Activated CD4-positive, alpha-beta T cell treated with anti-CD3 and anti-CD28 coated beads, Interleukin-2, Interleukin-6, amounts not matched to agents 100 ng/mL and 50 ng/mL, durations not matched to agents 16 hours and 8 hours (primary cell): ENCODE measurements around the gene PRKCE.
A peak's percentile ranks its signal among the peaks of the same experiment; 100 is the strongest.

Source experiments
- DNase-seq: peaks from one replicate; pipeline ENCODE4 v3.0.0-alpha.2; 2020

PRKCE gene

DNA sequence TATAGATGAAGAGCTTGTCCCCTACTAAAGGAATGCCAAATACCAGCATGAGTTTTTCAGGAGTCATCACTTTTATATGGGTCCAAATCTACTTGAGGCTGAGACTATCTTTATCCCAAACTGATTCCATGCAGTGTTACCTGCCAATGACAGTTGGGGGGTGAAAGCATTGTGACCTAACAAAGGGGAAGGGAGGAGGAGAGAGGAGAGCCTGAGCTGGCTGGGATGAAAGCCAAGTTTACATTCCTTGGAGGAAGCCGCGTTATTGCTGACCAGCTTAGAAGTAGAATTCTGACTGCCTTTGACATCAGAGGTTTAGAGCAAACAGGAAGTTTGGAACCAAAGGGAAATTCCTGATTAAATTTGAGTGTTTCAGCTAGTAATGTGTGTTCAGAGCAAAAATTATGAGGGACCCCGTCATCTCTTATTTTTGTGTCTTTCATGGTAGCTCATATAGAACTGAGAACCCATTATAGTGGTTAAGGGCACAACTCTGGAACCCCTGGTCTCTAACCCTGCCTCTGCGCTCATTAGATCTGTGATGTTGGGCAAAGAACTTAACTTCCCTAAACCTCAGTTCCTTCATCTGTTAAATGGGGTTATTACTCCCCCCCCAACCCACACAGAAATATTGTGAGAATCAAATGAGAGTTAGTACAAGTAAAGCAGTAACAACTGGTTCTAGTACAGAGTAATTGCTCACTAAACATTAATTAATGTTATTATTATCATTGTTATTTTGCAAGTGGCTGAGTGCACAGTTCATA lies 446.4 kb downstream of the PRKCE start:
- DNase-seq = no peak

DNA sequence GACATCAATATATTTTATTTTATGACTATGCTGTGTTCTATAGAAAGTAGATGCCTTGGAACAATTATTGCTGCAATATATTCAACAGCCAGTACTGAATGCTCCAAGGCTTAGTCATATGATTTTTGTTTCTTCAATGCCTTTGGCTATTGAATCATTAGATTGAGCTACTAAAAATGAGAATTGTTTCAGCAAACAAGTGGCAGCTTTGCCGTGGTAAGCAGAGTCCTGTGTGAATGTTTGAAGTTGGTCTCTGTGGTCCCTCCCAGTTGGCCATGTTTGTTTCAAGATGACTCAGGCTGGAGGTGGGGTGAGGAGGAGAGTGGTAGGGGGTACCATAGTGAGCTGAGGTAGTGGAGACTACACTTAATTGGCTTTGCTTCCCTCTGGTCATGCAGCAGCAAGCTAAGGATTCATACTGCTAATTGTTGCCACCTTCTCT lies 447.2 kb downstream of the PRKCE start:
- peak; percentile 73 for DNase-seq

DNA sequence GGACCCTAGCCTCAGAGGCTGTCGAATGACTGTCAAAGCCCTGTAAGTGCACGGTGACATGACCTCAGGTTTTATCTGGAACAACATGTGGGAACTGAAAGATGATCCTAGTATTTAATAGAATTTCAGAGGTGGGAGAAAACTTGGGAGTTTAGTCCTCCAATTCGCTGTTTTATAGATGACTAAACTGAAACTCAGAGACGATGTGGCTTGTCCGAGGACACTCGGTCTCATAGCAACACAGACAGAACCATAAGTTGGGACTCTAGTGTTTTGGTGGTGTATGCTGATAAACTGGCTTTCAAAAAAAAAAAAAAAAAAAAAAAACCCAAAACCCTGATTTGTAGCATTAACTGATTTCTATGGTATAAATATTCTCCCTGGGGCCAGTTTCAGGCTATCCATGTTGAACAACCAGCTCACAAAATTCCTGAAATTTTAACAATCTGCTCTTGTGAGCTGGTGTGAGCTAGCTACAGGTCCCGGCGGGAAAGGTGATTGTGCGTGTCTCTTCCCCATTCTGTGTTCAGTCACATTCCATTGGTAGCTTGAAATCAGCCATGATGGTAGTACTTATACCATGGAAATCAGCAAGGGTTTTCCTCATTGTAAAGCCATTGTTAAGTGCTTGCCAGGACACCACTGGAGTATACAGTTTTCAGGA lies 450.2 kb downstream of the PRKCE start:
- DNase-seq = no peak

DNA sequence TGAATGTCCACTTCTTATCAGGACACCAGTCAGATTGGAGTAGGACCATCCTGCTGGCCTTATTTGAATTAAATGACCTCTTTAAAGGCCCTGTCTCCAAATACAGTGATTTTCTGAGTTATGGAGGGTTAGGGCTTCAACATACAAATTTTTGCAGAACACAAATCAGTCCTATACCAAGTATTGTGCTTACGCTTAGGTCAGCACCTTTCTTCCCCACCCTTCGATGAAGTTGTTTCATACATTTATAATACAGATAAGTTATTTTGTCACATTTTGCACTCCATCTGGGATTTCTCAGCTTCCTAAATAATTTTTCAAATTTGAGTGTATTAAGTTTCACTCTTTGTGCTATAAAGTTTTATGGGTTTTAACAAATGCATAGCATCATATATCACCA lies 455.2 kb downstream of the PRKCE start:
- no peak for DNase-seq

DNA sequence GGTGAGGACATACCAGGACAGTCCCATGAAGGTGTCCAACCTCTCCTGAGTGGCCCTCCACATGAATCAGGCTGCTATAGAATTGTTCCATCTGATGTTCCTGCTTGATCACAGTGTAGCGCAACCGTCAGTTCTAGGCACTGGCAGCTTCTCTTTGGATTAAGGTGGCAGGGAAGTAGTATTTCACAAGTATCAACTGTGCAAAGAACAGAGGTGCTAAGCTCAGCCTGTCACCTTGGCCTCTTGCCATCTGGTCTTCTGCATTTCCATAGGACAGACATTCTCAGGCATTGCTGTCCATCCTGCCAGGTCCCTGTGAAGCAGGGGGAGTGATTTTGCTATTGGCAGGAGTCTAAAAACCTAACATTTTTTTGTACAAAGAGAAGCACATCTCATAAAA lies 463.5 kb downstream of the PRKCE start:
- no peak for DNase-seq

DNA sequence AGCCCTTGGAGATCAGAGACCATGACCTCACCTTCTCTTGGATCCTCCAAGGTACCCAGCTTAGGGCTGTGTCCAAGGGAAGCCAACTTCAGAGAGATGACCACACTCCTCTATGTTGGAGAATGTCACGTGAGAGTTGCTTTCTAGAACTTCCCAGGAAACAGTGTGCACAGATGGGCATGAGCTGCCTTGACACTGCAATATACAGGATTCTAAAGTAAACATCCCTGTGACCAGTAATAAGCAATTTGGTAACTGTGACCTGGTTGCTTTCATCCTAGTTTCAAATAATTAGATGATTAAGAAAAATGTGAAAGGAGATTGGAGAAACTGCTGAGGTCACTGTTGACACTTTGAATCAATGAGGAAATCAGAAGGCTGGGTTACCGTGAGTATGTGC lies 464.7 kb downstream of the PRKCE start:
- no peak for DNase-seq

DNA sequence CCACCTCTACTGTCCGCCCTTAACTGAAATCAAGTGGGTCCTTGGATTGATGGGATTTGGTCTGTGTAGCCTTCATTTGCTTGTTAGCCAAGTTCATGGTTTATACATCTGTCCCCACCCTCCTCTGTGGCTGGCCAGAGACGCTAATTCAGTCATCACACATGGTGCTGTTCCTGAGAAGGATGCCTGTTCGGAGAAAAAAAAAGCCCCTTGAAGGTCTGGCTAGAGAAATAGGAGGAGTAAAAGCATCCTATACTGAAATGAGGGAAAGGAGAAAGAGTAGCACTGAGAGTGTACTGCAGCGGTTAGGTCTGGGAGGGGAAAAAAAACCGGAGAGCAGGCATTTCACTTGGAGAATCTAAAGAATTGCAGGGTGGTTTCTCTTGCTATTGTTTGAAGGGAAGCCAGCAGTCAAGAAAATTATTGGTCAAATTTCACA lies 465.1 kb downstream of the PRKCE start:
- no peak for DNase-seq

DNA sequence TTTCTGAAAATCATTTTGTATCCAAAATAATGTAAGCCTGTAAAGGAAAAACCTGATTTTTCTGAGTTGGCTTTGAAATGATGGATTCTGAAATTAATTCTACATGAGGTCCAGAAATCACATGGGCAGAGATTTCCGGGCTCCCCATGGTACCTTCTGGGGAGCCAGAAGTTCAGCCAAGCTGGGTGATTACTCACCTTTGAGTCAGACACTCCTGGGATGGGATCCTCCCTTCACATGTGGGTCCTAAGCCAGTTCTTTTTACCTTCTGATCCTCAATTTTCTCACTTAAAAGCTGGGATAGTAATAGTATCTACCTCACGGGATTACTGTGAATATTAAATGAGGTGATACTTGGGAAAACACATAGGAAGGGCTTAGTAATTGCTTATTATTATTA lies 465.9 kb downstream of the PRKCE start:
- no peak for DNase-seq

DNA sequence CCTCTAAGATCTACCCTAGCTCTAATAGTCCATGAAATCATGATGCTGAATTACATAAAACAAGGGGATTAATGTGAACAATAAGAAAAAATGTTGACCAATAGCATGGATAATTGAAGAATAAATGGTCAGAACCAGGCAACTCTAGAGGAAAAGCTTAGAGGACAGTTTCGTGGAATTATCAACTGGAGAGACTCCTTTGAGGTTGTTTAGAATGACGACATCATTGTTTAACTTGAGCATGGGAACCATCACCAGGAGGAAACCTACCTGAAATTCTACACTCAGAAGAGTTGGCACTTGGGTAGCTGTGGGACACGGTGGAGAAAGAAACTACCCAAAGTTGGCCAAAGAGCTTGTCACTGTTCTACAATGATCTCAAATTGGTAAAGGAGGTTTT lies 466.5 kb downstream of the PRKCE start:
- DNase-seq = no peak

DNA sequence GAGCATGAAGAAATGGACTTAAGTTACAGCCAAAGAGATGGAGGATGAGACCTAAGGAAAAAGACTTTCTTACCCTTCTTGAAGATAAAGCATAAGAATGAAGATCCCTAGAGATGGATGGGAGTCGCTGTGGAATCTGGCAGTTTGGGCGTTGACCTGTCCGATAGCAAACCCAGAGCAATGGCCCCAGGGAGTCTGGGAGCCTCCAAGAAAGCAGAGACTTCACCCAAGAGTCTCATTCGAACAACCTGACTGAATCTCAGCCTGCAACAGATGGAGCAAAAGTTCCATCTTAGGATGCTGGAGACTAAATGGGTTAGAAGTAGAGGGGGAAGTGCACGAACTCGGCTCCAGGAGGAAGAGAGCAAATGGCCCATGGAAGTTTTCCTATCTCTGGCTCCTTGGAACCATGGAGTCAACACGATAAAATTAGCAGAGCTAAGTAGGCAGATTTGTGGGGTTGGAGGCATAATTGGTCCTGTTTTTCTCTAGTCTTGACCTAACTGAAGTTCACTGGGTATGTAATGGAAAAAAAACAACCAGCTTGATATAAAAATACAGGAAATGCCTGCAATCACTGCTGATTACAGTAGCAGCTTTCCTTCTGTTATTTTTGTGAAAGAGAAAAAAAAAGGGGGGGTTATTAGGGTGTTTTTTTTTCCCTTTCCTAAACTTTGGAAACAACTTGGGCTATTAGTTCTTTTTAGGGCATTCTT lies 467.3 kb downstream of the PRKCE start:
- no peak for DNase-seq

DNA sequence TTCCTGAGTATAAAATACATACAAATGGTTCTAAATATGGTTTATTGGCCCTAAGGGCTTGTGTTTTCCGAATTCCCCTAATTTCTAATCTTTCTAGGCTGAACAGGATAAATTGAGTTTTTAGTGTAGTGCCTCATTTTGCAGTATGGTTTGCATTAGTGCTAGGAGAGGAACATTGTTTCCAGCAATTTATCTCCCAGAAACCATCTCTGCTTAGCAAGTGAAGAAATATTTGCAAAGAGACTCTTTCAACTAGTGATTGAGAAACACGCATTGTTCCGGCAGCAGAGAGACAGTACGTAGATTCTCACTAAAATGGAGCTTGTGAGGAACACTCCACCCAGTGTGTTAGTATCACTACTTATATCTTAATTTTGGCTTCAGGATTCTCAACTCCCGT lies 468.0 kb downstream of the PRKCE start:
- no peak for DNase-seq

DNA sequence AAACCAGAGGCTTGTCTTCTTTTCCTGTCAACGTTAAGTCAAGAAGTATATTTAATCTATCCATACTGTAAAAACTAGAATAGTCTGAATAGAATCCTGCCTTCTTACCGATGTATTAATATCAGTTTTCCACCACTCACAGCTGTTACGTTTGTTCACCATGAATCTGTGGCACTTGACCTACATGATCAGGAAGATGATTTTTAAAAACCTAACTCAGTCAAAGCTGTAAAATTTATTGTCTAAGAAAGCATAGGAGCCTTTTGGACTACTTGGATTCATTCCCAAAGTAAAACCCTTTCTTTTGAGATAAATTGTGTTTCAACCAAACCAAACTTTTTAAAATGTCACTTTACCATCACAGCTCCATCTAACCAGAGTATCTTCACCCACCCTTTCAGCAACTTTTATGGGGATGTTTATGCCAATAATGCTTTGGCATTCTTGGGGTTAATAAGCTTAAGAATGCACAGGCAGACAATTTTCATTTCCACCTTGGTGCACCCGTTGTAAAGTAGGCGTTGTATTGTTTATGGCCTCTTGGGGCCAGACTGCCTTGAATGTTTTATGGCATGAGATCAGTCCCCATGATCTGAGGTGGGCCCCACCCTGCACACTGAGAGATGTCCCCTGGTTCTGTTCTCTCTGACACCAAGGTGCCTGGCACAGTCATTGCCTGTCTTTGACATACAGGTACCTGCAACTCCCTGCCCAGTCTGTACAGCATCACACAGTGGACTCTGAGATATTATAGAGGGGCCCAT lies 469.5 kb downstream of the PRKCE start:
- DNase-seq = no peak

DNA sequence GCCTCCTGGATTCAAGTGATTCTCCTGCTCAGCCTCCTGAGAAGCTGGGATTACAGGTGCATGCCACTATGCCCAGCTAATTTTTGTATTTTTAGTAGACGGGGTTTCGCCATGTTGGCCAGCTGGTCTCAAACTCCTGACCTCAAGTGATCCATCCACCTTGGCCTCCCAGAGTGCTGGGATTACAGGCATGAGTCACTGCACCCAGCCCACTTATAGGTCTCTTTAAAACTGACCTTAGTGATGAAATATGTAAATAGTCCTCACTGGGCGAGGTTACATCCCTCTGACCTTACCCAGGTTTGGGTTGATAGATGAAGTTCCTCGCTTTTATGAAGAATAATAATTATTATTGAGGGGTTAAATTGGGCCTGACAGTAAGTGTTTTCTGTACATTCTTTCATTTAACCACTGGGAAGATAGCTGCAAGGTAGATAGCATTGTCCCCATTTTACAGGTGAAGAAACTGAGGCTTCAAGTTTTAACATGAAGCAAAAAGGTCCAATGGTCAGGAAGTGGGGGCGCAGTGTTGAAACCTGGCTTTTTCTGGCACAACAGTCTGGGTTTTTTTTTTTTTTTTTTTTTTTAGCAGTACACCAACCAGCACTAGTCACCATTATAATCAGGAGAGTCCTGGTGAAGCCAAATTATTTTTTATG lies 471.0 kb downstream of the PRKCE start:
- DNase-seq = no peak

DNA sequence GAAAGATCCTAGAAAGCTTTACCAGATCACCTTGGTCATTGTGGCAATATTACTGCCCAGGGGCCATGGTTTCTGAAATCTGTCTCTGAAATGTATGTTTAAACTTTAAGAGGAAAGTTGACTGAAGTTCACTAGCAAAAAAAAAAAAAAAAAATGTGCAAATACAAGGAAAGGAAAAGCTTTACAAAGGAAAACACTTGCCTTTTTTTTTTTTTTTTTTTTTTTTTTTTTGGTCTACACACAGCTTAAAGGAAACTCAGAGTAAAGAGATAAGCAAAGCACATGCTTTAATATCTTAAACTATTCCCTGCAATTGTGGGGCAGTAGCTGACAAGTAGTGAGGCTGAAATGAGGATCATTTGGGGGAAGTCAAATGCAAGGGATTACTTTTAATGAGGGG lies 471.5 kb downstream of the PRKCE start:
- DNase-seq = no peak

DNA sequence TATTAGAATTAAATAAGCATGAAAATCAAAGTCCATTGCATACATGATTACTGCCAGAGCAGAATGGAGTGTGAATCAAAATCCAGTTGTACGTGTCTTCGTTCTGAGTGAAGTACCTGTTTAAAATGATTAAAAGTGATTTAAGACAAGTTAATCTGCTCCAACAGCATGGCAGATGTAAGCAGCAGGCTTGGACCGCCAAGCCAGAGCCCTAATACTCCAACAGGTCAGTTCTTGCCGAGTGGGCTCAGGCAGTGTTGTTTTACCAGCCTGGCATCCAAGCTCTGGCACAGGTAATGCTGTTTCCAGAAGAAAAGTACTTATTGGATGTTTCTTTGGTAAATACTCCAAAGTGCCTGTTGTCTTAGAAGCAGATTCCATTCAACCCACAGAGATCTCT lies 474.3 kb downstream of the PRKCE start:
- DNase-seq = no peak

DNA sequence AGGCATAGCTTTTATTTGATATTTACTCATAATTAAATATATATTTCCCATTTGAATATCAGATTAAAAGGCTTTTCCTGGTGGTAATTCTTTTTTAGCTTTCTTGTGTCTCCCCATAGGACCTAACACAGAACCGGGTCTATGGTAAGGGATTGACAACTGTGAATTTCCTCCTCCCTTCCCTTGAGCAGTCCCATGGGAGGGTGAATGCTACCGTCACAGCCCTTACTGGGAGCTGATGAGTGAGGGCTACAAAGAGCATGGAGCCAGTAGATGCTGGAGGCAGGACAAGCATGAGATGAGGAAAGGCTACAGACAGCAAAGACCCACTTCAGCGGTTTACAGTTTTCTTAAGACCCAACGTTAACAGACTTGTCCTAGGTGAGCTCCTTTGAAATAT lies 475.1 kb downstream of the PRKCE start:
- DNase-seq = no peak

DNA sequence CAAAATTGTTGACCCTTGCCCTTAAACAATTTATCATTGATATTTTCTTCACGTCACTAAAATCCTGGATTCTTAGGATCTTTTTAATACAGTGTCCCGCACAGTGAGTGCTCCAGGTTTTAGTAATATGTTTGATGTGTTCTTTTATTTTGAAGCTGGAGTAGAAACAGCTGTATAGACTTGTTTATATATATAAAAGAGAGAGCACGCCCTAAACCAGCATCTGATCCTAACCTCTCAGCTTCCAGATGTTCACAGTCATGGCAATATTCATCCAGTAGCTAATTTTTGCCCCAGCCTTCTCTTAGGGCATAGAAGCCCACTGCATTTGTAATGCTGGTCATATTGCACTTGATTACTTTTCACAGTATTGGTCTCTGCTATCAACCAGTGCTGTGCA lies 475.7 kb downstream of the PRKCE start:
- no peak for DNase-seq

DNA sequence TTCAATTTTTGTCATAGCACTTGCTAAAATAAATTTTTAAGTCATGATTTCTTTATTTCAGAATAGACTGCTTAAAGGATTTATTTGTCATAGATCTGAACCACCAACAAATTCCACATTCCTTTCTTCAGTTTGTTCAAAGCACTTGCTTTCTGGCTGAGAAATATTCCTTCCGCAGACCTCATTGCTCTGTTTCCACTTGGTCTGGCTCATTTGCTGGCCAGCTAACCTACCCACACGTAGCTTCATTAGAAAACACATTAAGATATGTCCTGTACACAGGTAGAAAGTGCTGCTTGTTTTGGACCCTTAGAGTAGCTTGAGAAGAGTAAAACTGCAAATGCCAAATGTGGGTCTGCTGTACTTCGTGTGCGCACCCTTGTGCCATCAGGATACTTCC lies 479.0 kb downstream of the PRKCE start:
- no peak for DNase-seq

DNA sequence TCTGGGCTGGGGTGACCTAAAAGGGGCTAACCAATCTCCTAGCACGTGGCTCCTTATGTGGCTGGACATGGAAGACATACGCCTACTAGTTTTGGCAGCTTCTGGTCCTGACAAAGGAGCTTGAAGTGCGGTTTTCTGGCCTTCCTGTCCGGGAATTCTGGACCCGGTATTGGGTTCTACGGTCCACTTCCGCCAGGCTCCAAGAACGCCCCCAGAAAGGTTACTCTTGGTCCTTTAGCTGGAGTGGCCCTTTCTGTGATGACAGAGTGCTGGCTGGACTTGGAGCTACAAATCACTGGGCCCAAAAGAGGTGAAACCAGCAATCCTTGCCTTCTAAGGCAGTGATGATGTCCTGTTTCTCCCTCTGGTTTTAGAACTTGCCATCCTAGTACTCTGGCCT lies 481.5 kb downstream of the PRKCE start:
- no peak for DNase-seq

DNA sequence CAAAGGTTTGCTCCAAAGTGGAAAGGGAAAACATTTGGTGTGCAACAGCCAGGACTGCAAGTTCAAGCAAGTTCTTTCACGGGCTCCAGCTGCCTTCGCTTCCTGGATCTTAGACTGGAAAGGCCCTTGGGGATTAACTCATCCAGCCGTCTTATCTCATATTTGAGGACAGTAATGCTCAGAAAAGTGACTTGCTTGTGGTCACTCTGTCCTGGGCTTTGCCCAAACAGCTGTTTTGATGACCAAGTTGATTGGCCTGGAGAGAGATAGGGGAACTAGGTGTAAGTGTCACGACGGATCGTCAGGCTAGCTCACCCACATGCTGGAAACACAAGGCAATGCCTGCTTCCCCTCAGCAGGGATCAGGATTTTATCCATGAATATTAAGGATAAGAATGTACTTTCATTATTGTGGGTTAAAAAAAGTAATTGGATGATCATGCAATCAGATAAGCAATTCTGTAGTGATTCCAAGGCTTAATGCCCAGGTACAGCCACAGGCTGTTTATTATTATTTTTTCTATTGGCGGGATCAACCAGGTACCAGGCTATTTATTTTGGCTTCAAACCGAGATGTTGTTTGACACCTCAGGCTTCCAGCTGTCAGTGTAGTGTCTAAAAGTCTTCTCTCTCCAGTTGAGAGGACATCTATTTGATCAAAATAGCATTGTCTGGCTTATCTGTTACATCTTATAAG lies 483.2 kb downstream of the PRKCE start:
- no peak for DNase-seq

DNA sequence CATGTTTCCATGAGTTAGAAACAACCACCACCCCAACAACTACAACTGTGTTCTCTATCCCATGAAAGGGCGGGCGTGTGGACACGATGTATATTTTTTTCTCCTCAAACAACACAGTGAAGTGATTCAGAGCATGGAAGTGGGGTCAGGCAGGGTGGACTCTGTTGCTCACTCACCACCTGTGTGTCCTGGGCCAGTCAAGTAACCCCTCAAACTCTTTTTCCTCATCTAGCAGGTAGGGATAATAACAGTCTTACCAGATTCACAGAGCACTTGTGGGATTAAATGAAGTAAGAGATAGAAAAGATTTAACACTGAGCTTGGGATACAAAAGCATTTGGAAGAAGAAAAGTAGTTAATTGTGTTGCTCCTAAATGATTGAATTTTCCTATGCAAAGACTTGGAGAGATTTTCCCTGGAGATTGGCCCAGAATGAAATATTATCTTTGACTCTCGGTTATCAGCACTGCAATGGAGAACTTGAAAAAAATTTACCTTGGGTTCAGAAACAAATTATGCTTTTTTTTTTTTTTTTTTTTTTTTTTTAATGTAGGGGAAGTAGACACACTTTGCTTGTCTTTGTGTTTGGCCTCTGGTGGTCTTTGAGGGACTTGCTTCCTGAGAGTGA lies 483.9 kb downstream of the PRKCE start:
- DNase-seq = no peak

DNA sequence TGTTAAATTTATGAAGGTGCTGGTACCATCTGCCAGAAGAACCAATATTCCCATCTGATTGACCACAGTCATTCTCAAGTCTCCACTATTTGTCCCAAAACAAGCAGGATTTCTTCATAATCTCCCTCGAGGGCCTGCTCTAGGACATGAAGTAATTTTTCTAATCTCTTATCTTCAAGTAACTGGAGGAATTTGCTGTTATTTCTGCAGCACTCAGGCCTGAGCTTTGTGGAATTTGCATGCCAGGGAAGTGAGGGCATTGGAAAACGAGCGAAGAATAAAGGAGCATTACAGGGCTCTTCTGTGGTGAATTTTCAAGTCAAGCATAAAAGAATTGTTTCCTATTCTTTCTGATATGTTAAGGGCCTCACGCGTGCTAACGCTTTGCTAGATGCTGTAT lies 484.5 kb downstream of the PRKCE start:
- DNase-seq = no peak
